Activated CD4-positive, alpha-beta T cell treated with anti-CD3 and anti-CD28 coated beads, Interleukin-2, amount 10 ng/mL, durations not matched to agents 24 days and 14 days (primary cell): Measurements from ENCODE around the gene LRP2BP. TPM values are rescaled to one million over a fixed set of nuclear protein-coding genes. Genes with fewer than 3 reads are reported as not detected.
A peak's percentile ranks its signal among the peaks of the same experiment; 100 is the strongest.
"Not testable (repeated sequence)": the region's sequence is repeated elsewhere in the genome, so short reads cannot be mapped to it uniquely, and the experiment has no call there.

Source experiments
- DNase-seq: peaks from one replicate; pipeline ENCODE4 v3.0.0; 2022
- H3K27ac Mint-ChIP-seq: one replicate; pipeline ENCODE4 v1.8.0; 2022; ENCODE audit warnings: mild to moderate bottlenecking, mixed read lengths
- H3K27me3 Mint-ChIP-seq: one replicate; pipeline ENCODE4 v1.8.0; 2022; ENCODE audit warnings: mixed read lengths
- H3K36me3 Mint-ChIP-seq: one replicate; pipeline ENCODE4 v1.8.0; 2022; ENCODE audit warnings: low read depth, mild to moderate bottlenecking, mixed read lengths
- H3K4me1 Mint-ChIP-seq: one replicate; pipeline ENCODE4 v1.8.0; 2021; ENCODE audit warnings: mixed read lengths
- H3K4me3 Mint-ChIP-seq: one replicate; pipeline ENCODE4 v1.8.0; 2022; ENCODE audit warnings: mild to moderate bottlenecking, moderate library complexity, mixed read lengths
- H3K9me3 Mint-ChIP-seq: one replicate; pipeline ENCODE4 v1.8.0; 2021; ENCODE audit warnings: mixed read lengths
- intact Hi-C: fragments of 100-400 bp; cut with micrococcal nuclease; formaldehyde crosslinking; loops from one replicate; pipeline ENCODE4 v1.15.1; 2023
- total RNA-seq: library from RNA; stranded (reverse); gene quantifications from 2 replicates; pipeline ENCODE4 v1.2.3, GENCODE V29; 2022

LRP2BP gene
- total RNA-seq, 1 donor from 2014 or later: 0.65 TPM

DNA sequence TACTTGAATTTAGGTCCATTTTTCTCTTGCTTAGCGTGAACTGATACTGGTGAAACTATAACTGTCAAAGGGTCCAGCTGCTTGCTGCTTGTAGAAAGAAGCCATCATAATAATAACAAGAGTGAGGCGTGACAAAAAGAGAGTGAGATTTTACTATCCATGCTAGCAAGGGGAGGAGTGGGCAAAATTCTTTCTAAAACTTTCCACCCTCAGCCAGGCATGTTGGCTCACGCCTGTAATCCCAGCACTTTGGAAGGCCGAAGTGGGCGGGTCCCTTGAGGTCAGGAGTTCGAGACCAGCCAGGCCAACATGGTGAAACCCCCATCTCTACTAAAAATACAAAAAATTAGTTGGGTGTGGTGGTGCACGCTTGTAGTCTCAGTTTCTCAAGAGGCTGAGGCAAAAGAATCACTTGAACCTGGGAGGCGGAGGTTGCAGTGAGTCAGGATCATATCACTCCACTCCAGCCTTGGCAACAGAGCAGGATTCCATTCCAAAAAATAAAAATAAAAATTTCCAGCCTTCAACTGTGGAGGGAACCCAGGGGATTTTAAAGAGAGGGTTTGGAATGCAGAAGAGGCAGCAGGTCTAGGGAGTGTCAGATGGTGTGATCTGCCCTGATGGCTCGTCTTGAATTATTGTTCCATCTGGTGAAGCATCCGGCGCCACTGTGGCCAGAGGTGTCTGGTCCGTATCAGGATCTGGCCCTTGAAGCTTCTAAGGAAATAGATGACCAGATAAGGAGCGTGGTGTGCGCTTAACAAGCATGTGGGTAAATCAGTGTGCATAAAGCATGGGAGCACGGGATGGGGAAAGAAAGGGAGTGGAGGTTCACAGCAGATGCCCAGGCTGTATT lies 51.8 kb downstream of the LRP2BP start:
- Mint-ChIP-seq H3K27ac (peak overlapping the region; percentile 90), H3K36me3 (peaks cover 50% of the 10 kb centered on the region), H3K4me1 (peaks cover 43% of the 10 kb centered on the region), H3K27me3 (no peaks in the 10 kb centered on the region), H3K9me3 (no peaks in the 10 kb centered on the region), H3K4me3 (peak overlapping the region; percentile 50)
- no peak for DNase-seq
- intact Hi-C loops: loop anchor here (1.0 to 5.0 kb wide), 3 partner anchors 51 to 134 kb away; partner anchors contain the start of gene LRP2BP

GRCh38 chr4:185341841-185342240 lies 53.9 kb downstream of the LRP2BP start:
- peaks cover 40% of the 10 kb centered on the region for H3K36me3 Mint-ChIP-seq
- H3K4me1 Mint-ChIP-seq: peaks cover 43% of the 10 kb centered on the region
- H3K27me3 Mint-ChIP-seq: no peaks in the 10 kb centered on the region
- no peak overlapping the region for H3K27ac Mint-ChIP-seq
- H3K4me3 Mint-ChIP-seq: no peak overlapping the region
- DNase-seq: no peak
- no peaks in the 10 kb centered on the region for H3K9me3 Mint-ChIP-seq
- intact Hi-C loops: loop anchor here (5.0 kb wide), 1 partner anchor 85 kb away; no protein-coding TSS in a partner anchor

DNA sequence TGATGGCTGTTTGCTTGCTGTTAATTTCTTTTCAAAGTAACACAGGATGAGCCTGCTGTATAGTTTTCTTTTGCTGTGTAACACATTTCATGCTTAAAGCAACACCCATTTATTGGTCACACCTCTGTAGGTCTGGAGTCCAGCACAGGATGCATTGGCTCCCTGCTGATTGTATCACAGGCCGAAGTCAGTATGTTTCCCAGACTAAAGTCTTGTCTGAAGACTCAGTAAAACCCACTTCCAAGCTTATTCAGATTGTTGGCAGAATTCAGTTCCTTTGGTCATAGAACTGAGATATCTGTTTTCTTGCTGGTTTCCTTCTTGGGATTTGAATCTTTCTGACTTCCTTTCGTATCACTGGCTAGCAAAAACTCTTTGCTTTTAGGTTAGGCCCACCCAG lies 54.3 kb downstream of the LRP2BP start:
- Mint-ChIP-seq H3K4me3 (no peak overlapping the region), H3K4me1 (peaks cover 41% of the 10 kb centered on the region), H3K36me3 (peaks cover 42% of the 10 kb centered on the region), H3K27me3 (no peaks in the 10 kb centered on the region), H3K27ac (no peak overlapping the region), H3K9me3 (no peaks in the 10 kb centered on the region)
- DNase-seq: no peak
- intact Hi-C loops: loop anchor here (5.0 kb wide), 1 partner anchor 84 kb away; no protein-coding TSS in a partner anchor

DNA sequence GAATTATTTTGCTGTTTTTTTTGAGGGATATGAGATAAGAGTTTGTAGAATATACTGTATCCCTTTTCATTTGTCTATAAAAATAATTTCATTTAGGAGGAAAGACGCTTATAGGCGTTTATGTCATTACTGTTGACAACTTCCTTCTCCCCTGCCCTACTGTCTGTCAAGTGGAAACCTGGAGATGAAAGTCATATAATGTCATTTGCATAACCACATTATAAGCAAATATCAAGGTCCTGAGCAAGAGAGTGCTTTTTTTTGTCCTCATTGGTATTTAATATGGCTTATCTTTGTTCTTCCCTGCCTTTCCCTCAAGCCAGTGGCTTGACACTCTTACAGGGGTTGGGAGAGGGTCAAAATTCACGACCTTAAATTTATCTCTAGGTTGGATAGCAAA lies 55.8 kb downstream of the LRP2BP start:
- DNase-seq: no peak
- Mint-ChIP-seq H3K36me3 (peaks cover 50% of the 10 kb centered on the region), H3K27me3 (no peaks in the 10 kb centered on the region), H3K4me3 (no peak overlapping the region), H3K27ac (no peak overlapping the region), H3K4me1 (peaks cover 35% of the 10 kb centered on the region), H3K9me3 (peaks cover 3% of the 10 kb centered on the region)
- intact Hi-C loops: loop anchor here (5.0 kb wide), 1 partner anchor 83 kb away; no protein-coding TSS in a partner anchor

GRCh38 chr4:185335579-185335978 lies 60.1 kb downstream of the LRP2BP start:
- Mint-ChIP-seq H3K27ac (no peak overlapping the region), H3K4me3 (no peak overlapping the region), H3K36me3 (peaks cover 39% of the 10 kb centered on the region), H3K27me3 (no peaks in the 10 kb centered on the region), H3K9me3 (peaks cover 3% of the 10 kb centered on the region), H3K4me1 (peaks cover 15% of the 10 kb centered on the region)
- DNase-seq: no peak
- intact Hi-C loops: no loop called here

DNA sequence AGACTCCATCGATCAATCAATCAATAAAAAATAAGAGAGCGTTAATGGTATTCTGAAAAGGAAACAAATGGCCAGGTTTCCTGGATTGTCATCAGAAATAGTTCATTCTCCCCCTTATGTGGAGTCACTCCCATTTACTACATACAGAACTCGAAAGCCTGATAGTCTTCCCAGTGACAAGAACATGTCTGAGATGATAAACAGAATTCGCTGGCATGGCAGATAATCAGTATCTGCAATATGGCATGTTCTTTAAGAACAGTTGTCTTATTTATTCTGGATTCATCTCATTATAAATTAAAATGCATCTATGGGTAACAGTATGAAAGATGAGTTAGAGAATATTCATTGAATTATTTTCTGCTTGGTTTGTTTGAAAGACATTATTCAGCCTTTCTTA lies 61.4 kb downstream of the LRP2BP start:
- no peak overlapping the region for H3K27ac Mint-ChIP-seq
- H3K36me3 Mint-ChIP-seq: peaks cover 35% of the 10 kb centered on the region

GRCh38 chr4:185332575-185333464 lies 62.9 kb downstream of the LRP2BP start:
- intact Hi-C loops: no loop called here
- H3K4me3 Mint-ChIP-seq: no peak overlapping the region
- peaks cover 35% of the 10 kb centered on the region for H3K36me3 Mint-ChIP-seq
- no peaks in the 10 kb centered on the region for H3K27me3 Mint-ChIP-seq
- peaks cover 3% of the 10 kb centered on the region for H3K4me1 Mint-ChIP-seq
- no peak overlapping the region for H3K27ac Mint-ChIP-seq
- DNase-seq: no peak
- H3K9me3 Mint-ChIP-seq: peaks cover 13% of the 10 kb centered on the region

More for the DNA sequence above, 61.4 kb downstream of the LRP2BP start:
- Mint-ChIP-seq H3K9me3 (peaks cover 9% of the 10 kb centered on the region), H3K27me3 (no peaks in the 10 kb centered on the region), H3K4me1 (peaks cover 5% of the 10 kb centered on the region), H3K4me3 (no peak overlapping the region)
- intact Hi-C loops: no loop called here
- no peak for DNase-seq

DNA sequence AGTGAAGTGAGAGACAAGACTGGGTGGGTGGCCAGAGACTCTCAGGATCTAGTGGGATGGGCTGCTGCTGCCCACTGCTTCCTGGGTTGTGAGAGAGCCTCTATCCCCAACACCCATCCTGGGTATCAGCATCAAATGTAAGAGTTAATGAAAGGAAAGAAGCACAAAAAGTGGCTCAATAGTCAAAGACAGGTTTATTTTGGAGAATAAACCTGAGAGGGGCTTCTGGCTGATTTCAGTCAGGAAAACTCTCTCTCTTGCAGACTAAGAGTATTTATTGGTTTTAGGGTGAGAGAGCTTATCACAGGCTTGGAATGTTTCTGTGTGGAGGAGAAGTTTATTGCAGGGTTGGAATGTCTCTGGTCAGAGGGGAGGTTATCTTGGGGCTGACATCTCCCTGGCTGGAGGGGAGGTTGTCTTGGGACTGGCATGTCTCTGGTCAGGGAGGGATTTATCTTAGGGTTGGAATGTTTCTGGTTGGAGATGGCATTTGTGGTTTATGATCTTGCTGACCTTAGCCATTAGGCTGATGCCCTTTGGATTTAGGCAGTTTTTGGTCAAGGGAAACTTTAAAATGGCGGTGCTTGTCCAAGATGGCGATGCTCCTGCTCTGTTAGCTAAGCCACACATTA lies 65.7 kb downstream of the LRP2BP start:
- H3K4me1 Mint-ChIP-seq, H3K4me3 Mint-ChIP-seq, H3K9me3 Mint-ChIP-seq, DNase-seq, intact Hi-C loops, H3K27ac Mint-ChIP-seq, H3K27me3 Mint-ChIP-seq: not testable (repeated sequence)
- H3K36me3 Mint-ChIP-seq: peaks cover 24% of the 10 kb centered on the region

DNA sequence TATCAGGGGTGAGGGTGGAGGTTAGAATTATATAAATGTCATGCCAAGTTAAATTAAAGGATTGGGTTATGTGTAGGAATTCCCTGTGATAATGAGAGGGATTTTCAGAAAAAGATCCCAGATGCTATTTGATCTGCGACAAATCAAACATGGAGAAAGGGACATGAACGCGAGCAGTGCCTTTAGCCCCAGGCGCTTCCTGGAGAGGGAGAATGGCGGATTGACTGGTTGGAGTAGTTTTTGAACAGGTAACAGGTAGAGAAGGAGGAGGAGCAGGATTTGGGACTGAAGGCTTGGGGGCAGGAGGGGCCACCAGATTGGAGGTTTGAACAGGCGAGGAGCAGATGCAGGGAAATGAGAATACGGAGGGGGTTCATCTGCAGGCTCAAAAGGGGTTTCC lies 67.1 kb downstream of the LRP2BP start:
- Mint-ChIP-seq H3K9me3 (peaks cover 10% of the 10 kb centered on the region), H3K27ac (no peak overlapping the region), H3K27me3 (no peaks in the 10 kb centered on the region), H3K4me1 (peaks cover 3% of the 10 kb centered on the region), H3K36me3 (peaks cover 29% of the 10 kb centered on the region), H3K4me3 (no peak overlapping the region)
- intact Hi-C loops: no loop called here
- DNase-seq: peak; percentile 46

DNA sequence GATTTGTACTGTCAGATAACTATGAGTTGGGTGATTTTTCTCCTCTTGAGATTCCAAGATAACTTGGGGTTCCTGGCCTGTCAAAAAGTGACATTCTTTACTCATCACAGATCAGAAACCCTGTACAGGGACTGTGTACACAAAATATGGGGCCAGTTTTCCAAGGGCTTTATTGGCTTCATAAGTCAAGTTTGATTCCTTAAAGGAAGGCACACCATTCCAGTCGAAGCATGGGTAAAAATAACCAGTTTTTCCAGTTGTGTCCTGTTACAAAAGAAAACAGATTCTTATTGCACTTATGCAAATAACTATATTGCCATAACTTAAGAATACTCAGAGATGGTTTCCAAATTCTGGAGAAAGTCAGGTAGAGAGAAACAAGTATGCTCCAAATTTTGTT lies 70.0 kb downstream of the LRP2BP start:
- H3K27me3 Mint-ChIP-seq, H3K27ac Mint-ChIP-seq, H3K4me1 Mint-ChIP-seq, H3K9me3 Mint-ChIP-seq, intact Hi-C loops, DNase-seq, H3K4me3 Mint-ChIP-seq: not testable (repeated sequence)
- H3K36me3 Mint-ChIP-seq: peaks cover 20% of the 10 kb centered on the region

DNA sequence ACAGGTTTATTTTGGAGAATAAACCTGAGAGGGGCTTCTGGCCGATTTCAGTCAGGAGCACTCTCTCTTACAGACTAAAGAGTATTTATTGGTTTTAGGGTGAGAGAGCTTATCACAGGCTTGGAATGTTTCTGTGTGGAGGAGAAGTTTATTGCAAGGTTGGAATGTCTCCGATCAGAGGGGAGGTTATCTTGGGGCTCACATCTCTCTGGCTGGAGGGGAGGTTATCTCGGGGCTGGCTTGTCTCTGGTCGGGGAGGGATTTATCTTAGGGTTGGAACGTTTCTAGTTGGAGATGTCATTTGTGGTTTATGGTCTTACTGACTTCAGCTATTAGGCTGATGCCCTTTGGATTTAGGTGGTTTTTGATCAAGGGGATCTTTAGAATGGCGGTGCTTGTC lies 71.4 kb downstream of the LRP2BP start:
- H3K27ac Mint-ChIP-seq, DNase-seq, H3K27me3 Mint-ChIP-seq, H3K4me1 Mint-ChIP-seq, H3K9me3 Mint-ChIP-seq, intact Hi-C loops, H3K4me3 Mint-ChIP-seq: not testable (repeated sequence)
- H3K36me3 Mint-ChIP-seq: peaks cover 17% of the 10 kb centered on the region

DNA sequence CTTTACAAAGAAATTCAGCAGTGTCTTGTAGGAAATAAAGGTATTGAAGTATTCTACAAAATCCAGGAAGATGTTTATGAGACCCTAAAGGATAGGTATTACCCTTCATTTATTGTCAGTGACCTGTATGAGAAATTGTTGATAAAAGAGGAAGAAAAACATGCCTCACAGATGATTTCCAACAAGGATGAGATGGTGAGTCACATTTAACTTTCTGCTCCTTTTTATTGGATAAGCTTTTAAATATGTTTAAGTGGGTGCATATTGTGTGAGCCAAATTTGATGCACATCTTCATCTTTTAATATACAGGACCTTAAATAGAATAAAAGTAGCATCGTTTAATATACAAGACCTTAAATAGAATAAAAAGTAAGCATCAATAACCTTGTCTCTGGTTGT lies 72.1 kb downstream of the LRP2BP start:
- Mint-ChIP-seq H3K4me3 (no peak overlapping the region), H3K36me3 (peaks cover 15% of the 10 kb centered on the region), H3K9me3 (peaks cover 2% of the 10 kb centered on the region), H3K27ac (no peak overlapping the region), H3K4me1 (peaks cover 3% of the 10 kb centered on the region), H3K27me3 (no peaks in the 10 kb centered on the region)
- DNase-seq: no peak
- intact Hi-C loops: no loop called here

DNA sequence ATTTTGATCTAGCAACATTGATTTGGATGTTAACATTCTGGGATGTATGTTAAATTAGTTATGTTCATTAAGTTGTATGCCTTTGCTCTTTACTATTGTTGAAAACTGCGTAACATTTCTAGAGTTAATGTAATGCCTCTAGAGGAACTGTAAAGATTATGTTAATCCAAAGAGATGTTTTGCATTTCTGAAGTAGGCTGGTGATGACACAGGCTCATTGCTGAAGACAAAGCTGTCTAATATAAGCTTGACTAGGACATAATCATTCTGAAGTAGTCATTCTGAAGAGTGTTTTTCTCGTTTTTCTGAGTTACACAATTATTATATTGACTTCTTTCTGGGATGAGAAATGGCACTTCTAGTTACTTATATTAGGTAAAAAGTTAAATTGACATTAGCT lies 72.9 kb downstream of the LRP2BP start:
- Mint-ChIP-seq H3K27ac (no peak overlapping the region), H3K9me3 (no peaks in the 10 kb centered on the region), H3K27me3 (no peaks in the 10 kb centered on the region), H3K36me3 (peaks cover 14% of the 10 kb centered on the region), H3K4me3 (no peak overlapping the region), H3K4me1 (peaks cover 7% of the 10 kb centered on the region)
- intact Hi-C loops: no loop called here
- no peak for DNase-seq
